ENCODE data around the gene SLC22A23. TPM values are rescaled to one million over a fixed set of nuclear protein-coding genes. Genes with fewer than 3 reads are reported as not detected.

Gene SLC22A23
- total and polyA plus RNA-seq, 7 donors: 8.1 to 18.7 (median 12.0) TPM

DNA sequence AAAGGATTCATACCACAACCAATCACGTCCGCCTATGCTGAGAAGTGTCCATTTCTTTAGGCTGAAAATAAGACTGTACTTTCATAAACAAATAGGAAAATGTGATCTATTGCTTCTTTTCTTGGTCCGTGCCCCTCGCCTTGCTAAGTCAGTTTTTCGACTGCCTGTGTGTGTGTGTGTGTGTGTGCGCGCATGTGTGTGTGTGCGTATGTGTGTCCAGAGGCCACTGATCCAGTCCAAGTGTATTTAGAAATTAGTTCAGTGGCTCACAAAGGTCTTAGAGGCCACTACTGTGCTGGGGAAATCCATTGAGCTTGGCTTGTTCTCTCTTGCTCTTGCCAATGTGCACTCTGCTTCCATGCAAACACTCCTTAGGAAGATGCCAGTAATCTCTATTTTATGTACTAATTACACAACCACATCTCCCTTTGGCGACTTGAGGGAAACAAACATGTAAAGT is 50.5 kb downstream of the SLC22A23 start:
- peaks cover 0 to 38% (median 25%) of the 10 kb centered on the region in 4 donors for H3K4me1 ChIP-seq
- H3K9me3 ChIP-seq: no peaks in the 10 kb centered on the region
- no peaks in the 10 kb centered on the region for H3K27me3 ChIP-seq
- no peak overlapping the region for H3K4me3 ChIP-seq
- H3K36me3 ChIP-seq: peaks cover 0 to 11% (median 0%) of the 10 kb centered on the region in 4 donors
- DNase-seq: peak; percentile 53
- intact Hi-C loops (cut with DNase I): loop anchor here (10.0 kb wide), 1 partner anchor 48 kb away; the partner anchor contains the start of gene SLC22A23
- H3K27ac ChIP-seq: peak overlapping the region in 1 of 4 donors; percentile 29
- 61% methylated on average over 9 of the region's 9 CpGs for WGBS, 2 donors
- no peak for TF ChIP-seq POLR2A (IDR thresholded peaks at IDR 0.05)
- TF ChIP-seq POLR2AphosphoS5 (IDR thresholded peaks at IDR 0.05): no peak
- TF ChIP-seq EP300 (IDR thresholded peaks at IDR 0.05): no peak
- TF ChIP-seq, protein P1, sequence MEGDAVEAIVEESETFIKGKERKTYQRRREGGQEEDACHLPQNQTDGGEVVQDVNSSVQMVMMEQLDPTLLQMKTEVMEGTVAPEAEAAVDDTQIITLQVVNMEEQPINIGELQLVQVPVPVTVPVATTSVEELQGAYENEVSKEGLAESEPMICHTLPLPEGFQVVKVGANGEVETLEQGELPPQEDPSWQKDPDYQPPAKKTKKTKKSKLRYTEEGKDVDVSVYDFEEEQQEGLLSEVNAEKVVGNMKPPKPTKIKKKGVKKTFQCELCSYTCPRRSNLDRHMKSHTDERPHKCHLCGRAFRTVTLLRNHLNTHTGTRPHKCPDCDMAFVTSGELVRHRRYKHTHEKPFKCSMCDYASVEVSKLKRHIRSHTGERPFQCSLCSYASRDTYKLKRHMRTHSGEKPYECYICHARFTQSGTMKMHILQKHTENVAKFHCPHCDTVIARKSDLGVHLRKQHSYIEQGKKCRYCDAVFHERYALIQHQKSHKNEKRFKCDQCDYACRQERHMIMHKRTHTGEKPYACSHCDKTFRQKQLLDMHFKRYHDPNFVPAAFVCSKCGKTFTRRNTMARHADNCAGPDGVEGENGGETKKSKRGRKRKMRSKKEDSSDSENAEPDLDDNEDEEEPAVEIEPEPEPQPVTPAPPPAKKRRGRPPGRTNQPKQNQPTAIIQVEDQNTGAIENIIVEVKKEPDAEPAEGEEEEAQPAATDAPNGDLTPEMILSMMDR (IDR thresholded peaks at IDR 0.05): no peak

DNA sequence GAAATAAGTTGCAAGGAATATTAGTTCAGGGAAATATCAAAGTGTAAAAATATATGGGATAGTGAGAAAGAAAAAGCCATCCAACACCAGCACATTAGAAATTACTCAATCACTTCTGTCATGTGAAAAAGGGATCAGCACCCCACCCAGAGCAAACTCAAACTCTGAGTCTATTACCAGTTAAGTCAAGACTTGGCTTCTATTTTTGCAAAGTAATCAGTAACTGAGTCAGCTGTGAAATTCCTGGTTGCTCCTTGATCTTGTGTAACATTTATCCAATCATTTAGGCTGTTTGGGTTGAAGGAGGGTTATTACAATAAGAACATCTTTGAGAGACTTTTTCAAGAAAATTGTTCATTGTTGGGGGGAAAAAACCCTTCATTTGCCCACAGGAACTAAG is 51.2 kb downstream of the SLC22A23 start:
- intact Hi-C loops (cut with DNase I): loop anchor here (10.0 kb wide), 1 partner anchor 49 kb away; the partner anchor contains the start of gene SLC22A23
- Histone ChIP-seq H3K9me3 (no peaks in the 10 kb centered on the region), H3K27ac (peak overlapping the region in 1 of 4 donors; percentile 15), H3K4me1 (peaks cover 0 to 38% (median 25%) of the 10 kb centered on the region in 4 donors), H3K27me3 (no peaks in the 10 kb centered on the region), H3K36me3 (peaks cover 0 to 11% (median 0%) of the 10 kb centered on the region in 4 donors), H3K4me3 (no peak overlapping the region)
- DNase-seq: peak; percentile 42
- TF ChIP-seq POLR2AphosphoS5 (IDR thresholded peaks at IDR 0.05): peak in 1 of 4 donors; percentile 14
- TF ChIP-seq, protein P1 (IDR thresholded peaks at IDR 0.05): no peak

DNA sequence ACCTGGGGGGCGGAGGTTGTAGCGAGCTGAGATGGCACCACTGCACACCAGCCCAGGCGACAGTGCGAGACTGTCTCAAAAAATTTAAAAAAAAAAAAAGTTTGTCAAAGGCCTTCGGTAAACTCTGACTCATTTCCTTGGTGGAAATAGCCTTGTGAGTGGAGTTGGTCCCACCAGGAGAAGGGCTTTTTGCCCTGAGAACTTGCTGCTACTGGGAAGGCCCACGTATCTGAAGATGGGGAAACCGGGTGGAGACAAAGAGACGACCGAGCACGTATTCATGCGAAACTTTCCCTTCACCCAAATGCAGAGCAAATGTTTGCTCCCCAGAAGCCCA is 51.7 kb downstream of the SLC22A23 start:
- Histone ChIP-seq H3K4me1 (peaks cover 0 to 38% (median 25%) of the 10 kb centered on the region in 4 donors), H3K9me3 (no peaks in the 10 kb centered on the region), H3K27ac (no peak overlapping the region), H3K4me3 (no peak overlapping the region), H3K27me3 (no peaks in the 10 kb centered on the region), H3K36me3 (peaks cover 0 to 11% (median 0%) of the 10 kb centered on the region in 4 donors)
- TF ChIP-seq, protein P1 (IDR thresholded peaks at IDR 0.05): no peak
- no peak for TF ChIP-seq POLR2A (IDR thresholded peaks at IDR 0.05)
- TF ChIP-seq EP300 (IDR thresholded peaks at IDR 0.05): no peak
- no peak for TF ChIP-seq POLR2AphosphoS5 (IDR thresholded peaks at IDR 0.05)
- peak; percentile 30 for DNase-seq
- intact Hi-C loops (cut with DNase I): loop anchor here (10.0 kb wide), 1 partner anchor 50 kb away; the partner anchor contains the start of gene SLC22A23
- WGBS, 2 donors: 93 to 94% methylated on average over 11 of the region's 11 CpGs

DNA sequence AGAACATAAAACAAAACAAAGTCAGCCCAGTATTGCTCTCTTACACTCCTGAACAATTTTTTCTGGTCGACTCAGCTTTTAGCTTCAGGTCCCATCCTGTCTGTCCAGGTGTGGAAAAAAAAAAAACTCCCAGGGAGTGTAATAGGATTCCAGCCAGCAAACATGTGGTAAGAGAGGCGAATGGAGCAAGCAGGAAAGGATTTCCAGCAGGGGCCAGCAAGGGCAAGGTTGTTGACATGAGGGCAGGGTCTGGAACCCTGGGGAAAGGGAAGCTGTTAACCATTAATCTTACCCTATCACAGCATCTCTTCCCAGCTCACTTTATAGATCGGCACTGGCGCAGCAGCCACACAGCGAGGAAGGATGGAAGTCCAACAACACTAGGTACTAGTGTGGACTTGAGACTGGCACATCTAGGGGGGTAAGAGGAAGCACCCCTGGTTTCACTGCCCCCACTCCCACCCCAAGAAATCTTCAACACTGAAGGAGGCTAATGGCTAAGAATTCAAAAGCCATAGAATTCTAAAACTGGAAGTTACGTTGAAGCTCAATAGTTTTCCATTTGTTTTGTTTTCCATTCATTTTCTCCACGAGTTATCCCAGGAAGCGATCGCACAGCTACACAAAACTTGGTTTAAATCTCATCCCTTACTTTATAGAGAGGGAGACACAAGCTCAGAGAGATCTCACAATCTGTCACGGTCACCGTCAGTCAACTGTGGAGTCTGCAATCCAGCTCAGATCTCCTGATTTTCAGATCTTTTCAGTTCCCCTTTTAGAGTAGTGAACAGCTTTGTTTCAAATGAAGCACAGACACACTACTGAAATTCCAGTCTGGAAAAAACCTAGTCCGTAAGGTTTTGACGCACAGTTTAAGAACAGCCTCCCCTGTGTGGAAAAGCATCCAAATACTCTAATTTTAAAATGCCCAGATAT is 53.3 kb downstream of the SLC22A23 start:
- DNase-seq: peak; percentile 58
- H3K4me3 ChIP-seq: no peak overlapping the region
- H3K27me3 ChIP-seq: no peaks in the 10 kb centered on the region
- H3K27ac ChIP-seq: peak overlapping the region in 1 of 4 donors; percentile 30
- H3K4me1 ChIP-seq: peaks cover 0 to 39% (median 29%) of the 10 kb centered on the region in 4 donors
- 31 to 53% methylated on average over 13 of the region's 13 CpGs for WGBS, 2 donors
- H3K9me3 ChIP-seq: no peaks in the 10 kb centered on the region
- no peaks in the 10 kb centered on the region for H3K36me3 ChIP-seq
- intact Hi-C loops (cut with DNase I): loop anchor here (10.0 kb wide), 1 partner anchor 51 kb away; the partner anchor contains the start of gene SLC22A23
- TF ChIP-seq POLR2AphosphoS5 (IDR thresholded peaks at IDR 0.05): no peak
- TF ChIP-seq, protein P1 (IDR thresholded peaks at IDR 0.05): no peak
- TF ChIP-seq POLR2A (IDR thresholded peaks at IDR 0.05): no peak
- no peak for TF ChIP-seq EP300 (IDR thresholded peaks at IDR 0.05)

All from sigmoid colon (tissue), 7 donors.